Measurements from ENCODE around the gene DENND1B.

The DENND1B gene

GRCh38 chr1:197462539-197462938 is 312.7 kb downstream of the DENND1B start:
- DNase-seq, result no peak
